HepG2 (cell line): ENCODE measurements around the gene SIRT7. TPM values are rescaled to one million over a fixed set of nuclear protein-coding genes. Genes with fewer than 3 reads are reported as not detected.
A peak's percentile ranks its signal among the peaks of the same experiment; 100 is the strongest.

Experiments used
- ATAC-seq: fragments of 200-7000 bp; cut with Tn5 transposase; 3 replicates; pipeline ENCODE4 v1.9.1; 2020; ENCODE audit warnings: mild to moderate bottlenecking, moderate library complexity
- BruUV-seq: library from RNA; stranded (reverse); fragments of 400-500 nt; replicated peaks from 2 replicates; lab custom pipeline; 2021; lab: Mats Ljungman, UMichigan
- CTCF ChIA-PET: fragments of 300-600 bp; formaldehyde crosslinking; extraction: SDS; loops from one replicate; lab custom pipeline; 2021; ENCODE audit warnings: low total read pairs, inconsistent platforms, low intra/inter-chr PET ratio; lab: Yijun Ruan, JAX
- POLR2A ChIA-PET: fragments of 350-600 bp; sonication (Branson Sonifier 250); formaldehyde crosslinking; loops from one replicate; lab custom pipeline; 2020; ENCODE audit warnings: antibody characterized with exemption, inconsistent platforms; lab: Yijun Ruan, JAX
- DNase-seq: peaks from one replicate; pipeline ENCODE4 v3.0.0-alpha.2; 2015; ENCODE audit warnings: low spot score
- FAIRE-seq: peaks from 3 replicates; lab custom pipeline; 2011; peaks lifted over from hg19 to GRCh38; lab: Jason Lieb, UNC
- H2AFZ ChIP-seq: one replicate; pipeline ENCODE4 v1.6.1; 2011; ENCODE audit warnings: low read length, inconsistent platforms
- H3K27ac ChIP-seq: fragments of 300-600 bp; 3 replicates; pipeline ENCODE4 v1.8.0; 2011; ENCODE audit warnings: mixed run types, mild to moderate bottlenecking, mixed read lengths, low read length, inconsistent platforms; ENCODE audit not compliant: insufficient read depth; ENCODE audit errors: extremely low read length
- H3K27me3 ChIP-seq, 2 experiments: fragments of 200-600 bp in 1 of 2; 2 replicates in 1 of 2; 3 replicates in 1 of 2; pipeline versions ENCODE4 v1.6.0 to v1.8.0; 2011; ENCODE audit warnings: low read length in 2 of 2, mild to moderate bottlenecking in 2 of 2, moderate library complexity in 2 of 2, inconsistent platforms in 1 of 2; ENCODE audit not compliant: insufficient read depth in 2 of 2, control insufficient read depth in 1 of 2
- H3K36me3 ChIP-seq, 2 experiments: fragments of 200-600 bp in 1 of 2; replicated peaks in 1 of 2; 2 replicates in 1 of 2; 3 replicates in 1 of 2; pipeline versions ENCODE4 v1.5.1 to v1.8.0; 2011; ENCODE audit warnings: low read length in 2 of 2, inconsistent platforms in 1 of 2; ENCODE audit not compliant: insufficient read depth in 2 of 2, control insufficient read depth in 1 of 2
- H3K4me1 ChIP-seq: 2 replicates; pipeline ENCODE4 v1.5.1; 2012; ENCODE audit warnings: low read length, inconsistent platforms; ENCODE audit not compliant: insufficient read depth
- H3K4me2 ChIP-seq: 2 replicates; pipeline ENCODE4 v1.6.0; 2011; ENCODE audit warnings: low read depth, low read length, inconsistent platforms
- H3K4me3 ChIP-seq, 3 experiments: fragments of 200-600 bp in 1 of 3; sonication (generic), shearing (Covaris generic) in 1 of 3; replicated peaks in 1 of 3; 2 replicates each; pipeline ENCODE4 v1.5.1; 2011 to 2016; ENCODE audit warnings: low read length in 3 of 3, inconsistent platforms in 2 of 3, low read depth in 2 of 3, mild to moderate bottlenecking in 2 of 3, control low read depth in 1 of 3, mixed read lengths in 1 of 3; ENCODE audit not compliant: insufficient read depth in 1 of 3
- H3K79me2 ChIP-seq: one replicate; pipeline ENCODE4 v1.6.1; 2011; ENCODE audit warnings: low read length, inconsistent platforms; ENCODE audit not compliant: insufficient read depth
- H3K9ac ChIP-seq: 2 replicates; pipeline ENCODE4 v1.6.0; 2011; ENCODE audit warnings: mild to moderate bottlenecking, low read depth, low read length, inconsistent platforms; ENCODE audit not compliant: insufficient read depth
- H3K9me3 ChIP-seq: 2 replicates; pipeline ENCODE4 v1.5.1; 2012; ENCODE audit warnings: mild to moderate bottlenecking, low read length
- H4K20me1 ChIP-seq: 2 replicates; pipeline ENCODE4 v1.6.0; 2011; ENCODE audit warnings: inconsistent platforms, mild to moderate bottlenecking, low read length, moderate library complexity; ENCODE audit not compliant: insufficient read depth
- AGO2 ChIP-seq: fragments of 200-400 bp; formaldehyde crosslinking; optimal IDR thresholded peaks from 2 replicates; pipeline ENCODE3; 2017; ENCODE audit warnings: mild to moderate bottlenecking, low read depth, low read length, moderate library complexity
- EEA1 ChIP-seq: sonication (generic); formaldehyde crosslinking; IDR thresholded peaks from 2 replicates; pipeline ENCODE4 v1.5.1; 2020; ENCODE audit warnings: mild to moderate bottlenecking, missing genetic modification reagents, borderline replicate concordance
- NCOA1 ChIP-seq: sonication (generic); formaldehyde crosslinking; IDR thresholded peaks from 2 replicates; pipeline ENCODE4 v1.9.0; 2021; ENCODE audit warnings: missing genetic modification reagents
- RBFOX2 ChIP-seq: fragments of 200-400 bp; formaldehyde crosslinking; IDR thresholded peaks from 2 replicates; pipeline ENCODE4 v1.6.1; 2017; ENCODE audit warnings: low read depth, mild to moderate bottlenecking, low read length
- ZNF121 ChIP-seq: sonication (generic); formaldehyde crosslinking; IDR thresholded peaks from 2 replicates; pipeline ENCODE4 v1.5.0; 2020; ENCODE audit warnings: mild to moderate bottlenecking, missing genetic modification reagents
- ZNF558 ChIP-seq: sonication (generic); formaldehyde crosslinking; IDR thresholded peaks from 2 replicates; pipeline ENCODE4 v1.9.0; 2022; ENCODE audit warnings: mild to moderate bottlenecking, missing genetic modification reagents, borderline replicate concordance
- ZNF564 ChIP-seq: sonication (generic); formaldehyde crosslinking; IDR thresholded peaks from 2 replicates; pipeline ENCODE4 v1.8.1; 2023; ENCODE audit warnings: mild to moderate bottlenecking, missing genetic modification reagents
- ZNF761 ChIP-seq: sonication (generic); formaldehyde crosslinking; conservative IDR thresholded peaks from 2 replicates; pipeline ENCODE4 v1.4.0; 2020; ENCODE audit warnings: mild to moderate bottlenecking, missing genetic modification reagents
- ZNF768 ChIP-seq: sonication (generic); formaldehyde crosslinking; IDR thresholded peaks from 2 replicates; pipeline ENCODE4 v1.4.0; 2020; ENCODE audit warnings: missing genetic modification reagents
- ZNF879 ChIP-seq: sonication (generic); formaldehyde crosslinking; IDR thresholded peaks from 2 replicates; pipeline ENCODE4 v1.8.1; 2023; ENCODE audit warnings: missing genetic modification reagents
- WGBS: methylation state at CpG from one replicate; pipeline ENCODE4 v1.1.6; 2017; ENCODE audit warnings: low lambda C conversion rate; 5-methylcytosine and 5-hydroxymethylcytosine counted together
- in situ Hi-C: cut with HindIII; loops from 2 replicates; pipeline ENCODE4 v1.10.0; 2017; ENCODE audit warnings: low pct_unique_long_range_greater_than_20kb; ENCODE audit not compliant: extremely low pct_ligation_motif_present
- intact Hi-C: fragments of 100-400 bp; cut with micrococcal nuclease; formaldehyde crosslinking; loops from one replicate; pipeline ENCODE4 v1.10.0; 2022; ENCODE audit not compliant: unreplicated experiment
- polyA plus RNA-seq, 8 experiments: library from polyadenylated mRNA; depleted of rRNA in 3 of 8; stranded (reverse) in 7 of 8; unstranded in 1 of 8; fragments of >200 nt; fragmentation: Illumina TruSeq in 4 of 8; extraction: Trizol in 4 of 8; gene quantifications; 2 replicates each; pipeline versions ENCODE4 v1.2.1 to v1.2.3, GENCODE V29; 2011 to 2016; ENCODE audit warnings: low read depth in 4 of 8, missing spikeins in 1 of 8, mixed read lengths in 1 of 8; ENCODE audit not compliant: insufficient read depth in 1 of 8
- total RNA-seq, 5 experiments: library from RNA; depleted of rRNA; stranded (reverse); fragments of >200 nt; fragmentation: Illumina TruSeq; extraction: Trizol; gene quantifications; 2 replicates each; pipeline ENCODE4 v1.2.3, GENCODE V29; 2016; ENCODE audit warnings: low read depth in 1 of 5
- TF ChIP-seq, protein P1 (sequence below): sonication (generic); formaldehyde crosslinking; IDR thresholded peaks from 2 replicates; pipeline ENCODE4 v1.4.0; 2020; ENCODE audit warnings: missing genetic modification reagents
- TF ChIP-seq, protein P2 (sequence below): sonication (generic); formaldehyde crosslinking; IDR thresholded peaks from 2 replicates; pipeline ENCODE4 v1.4.0; 2020; ENCODE audit warnings: missing genetic modification reagents

The SIRT7 gene
- total and polyA plus RNA-seq, 2 of the 13 experiments (the other 11 are each of a cell fraction or from before 2014, with no cell fraction given) = 8.3 to 24.8 TPM

- H3K27ac ChIP-seq = peak overlapping the region; percentile 92
- H3K4me1 ChIP-seq = peaks cover 57% of the 10 kb centered on the region
- H3K4me2 ChIP-seq = peak overlapping the region; percentile 88
- ATAC-seq = no peak
- H4K20me1 ChIP-seq = peaks cover 28% of the 10 kb centered on the region
- peak; percentile 81 for TF ChIP-seq RBFOX2
- 0 out of 2 replicates have a peak, but pooled peaks have one; percentile 10 for TF ChIP-seq NCOA1 (CRISPR knock-in tag)
- peak; percentile 7; the same call in 1 of the 2 replicates for TF ChIP-seq ZNF768 (CRISPR knock-in tag)
- peak; percentile 62 for TF ChIP-seq AGO2
- TF ChIP-seq ZNF879 (CRISPR knock-in tag) = peak; percentile 83; the same call in 1 of the 2 replicates
- TF ChIP-seq ZNF558 (CRISPR knock-in tag) = peak; percentile 73; the same call in 1 of the 2 replicates
- TF ChIP-seq ZNF564 (CRISPR knock-in tag) = peak; percentile 10; the same call in 1 of the 2 replicates
- TF ChIP-seq, protein P1, sequence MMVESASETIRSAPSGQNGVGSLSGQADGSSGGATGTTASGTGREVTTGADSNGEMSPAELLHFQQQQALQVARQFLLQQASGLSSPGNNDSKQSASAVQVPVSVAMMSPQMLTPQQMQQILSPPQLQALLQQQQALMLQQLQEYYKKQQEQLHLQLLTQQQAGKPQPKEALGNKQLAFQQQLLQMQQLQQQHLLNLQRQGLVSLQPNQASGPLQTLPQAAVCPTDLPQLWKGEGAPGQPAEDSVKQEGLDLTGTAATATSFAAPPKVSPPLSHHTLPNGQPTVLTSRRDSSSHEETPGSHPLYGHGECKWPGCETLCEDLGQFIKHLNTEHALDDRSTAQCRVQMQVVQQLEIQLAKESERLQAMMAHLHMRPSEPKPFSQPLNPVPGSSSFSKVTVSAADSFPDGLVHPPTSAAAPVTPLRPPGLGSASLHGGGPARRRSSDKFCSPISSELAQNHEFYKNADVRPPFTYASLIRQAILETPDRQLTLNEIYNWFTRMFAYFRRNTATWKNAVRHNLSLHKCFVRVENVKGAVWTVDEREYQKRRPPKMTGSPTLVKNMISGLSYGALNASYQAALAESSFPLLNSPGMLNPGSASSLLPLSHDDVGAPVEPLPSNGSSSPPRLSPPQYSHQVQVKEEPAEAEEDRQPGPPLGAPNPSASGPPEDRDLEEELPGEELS (CRISPR knock-in tag) = no peak
- no peak for TF ChIP-seq ZNF121 (CRISPR knock-in tag)
- no peak for TF ChIP-seq ZNF761 (CRISPR knock-in tag)
- TF ChIP-seq, protein P2, sequence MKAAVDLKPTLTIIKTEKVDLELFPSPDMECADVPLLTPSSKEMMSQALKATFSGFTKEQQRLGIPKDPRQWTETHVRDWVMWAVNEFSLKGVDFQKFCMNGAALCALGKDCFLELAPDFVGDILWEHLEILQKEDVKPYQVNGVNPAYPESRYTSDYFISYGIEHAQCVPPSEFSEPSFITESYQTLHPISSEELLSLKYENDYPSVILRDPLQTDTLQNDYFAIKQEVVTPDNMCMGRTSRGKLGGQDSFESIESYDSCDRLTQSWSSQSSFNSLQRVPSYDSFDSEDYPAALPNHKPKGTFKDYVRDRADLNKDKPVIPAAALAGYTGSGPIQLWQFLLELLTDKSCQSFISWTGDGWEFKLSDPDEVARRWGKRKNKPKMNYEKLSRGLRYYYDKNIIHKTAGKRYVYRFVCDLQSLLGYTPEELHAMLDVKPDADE (CRISPR knock-in tag) = 0 out of 2 replicates have a peak, but pooled peaks have one; percentile 14
- TF ChIP-seq EEA1 (CRISPR knock-in tag) = 0 out of 2 replicates have a peak, but pooled peaks have one; percentile 15
- ChIA-PET POLR2A (interaction anchor here (1.0 to 6.1 kb wide), 24 partner anchors 10 to 315 kb away, joined by 3 to 71 read pairs (median 8); partner anchors contain the start of genes CENPX, DCXR, LRRC45 and MCRIP1), CTCF (no interaction called here)
- no peak for FAIRE-seq
- H2AFZ ChIP-seq = no peak overlapping the region
- no TSS peak for BruUV-seq
- intact Hi-C loops = loop anchor here (2.0 kb wide), 1 partner anchor 16 kb away; the partner anchor contains the start of gene PCYT2
- H3K27me3 ChIP-seq = no peaks in the 10 kb centered on the region
- H3K9me3 ChIP-seq = no peaks in the 10 kb centered on the region
- WGBS = 2% methylated on average over 10 of the region's 78 CpGs
- peaks cover 49% of the 10 kb centered on the region for H3K79me2 ChIP-seq
- H3K36me3 ChIP-seq = peaks cover 2 to 7% of the 10 kb centered on the region in 2 experiments
- in situ Hi-C loops = no loop called here
- H3K4me3 ChIP-seq = peak overlapping the region; percentile 79 to 94 (median 91)
- peak overlapping the region; percentile 91 for H3K9ac ChIP-seq
- no peak for DNase-seq
Observed at GRCh38 chr17:81927152-81927652, 9.2 kb upstream of the SIRT7 start.
